HG03575 (cell line): ENCODE results near the gene OVOL1.
"Not testable (repeated sequence)": the region's sequence is repeated elsewhere in the genome, so short reads cannot be mapped to it uniquely, and the experiment has no call there.

ENCODE experiments used
- ATAC-seq: cut with Tn5 transposase; IDR thresholded peaks from one replicate; pipeline ENCODE4 v1.9.1; 2021; ENCODE audit not compliant: unreplicated experiment, insufficient number of reproducible peaks, low FRiP score; ENCODE audit errors: extremely low read depth

Gene OVOL1

GRCh38 chr11:65808744-65809341 is 22.0 kb downstream of the OVOL1 start:
- ATAC-seq = no peak

GRCh38 chr11:65809496-65809895 is 22.6 kb downstream of the OVOL1 start:
- no peak for ATAC-seq

- no peak for ATAC-seq
Observed at GRCh38 chr11:65810046-65810868, 23.4 kb downstream of the OVOL1 start.

- no peak for ATAC-seq
Observed at GRCh38 chr11:65811764-65812475, 25.1 kb downstream of the OVOL1 start.

GRCh38 chr11:65814131-65814985 is 27.5 kb downstream of the OVOL1 start:
- ATAC-seq = no peak

- no peak for ATAC-seq
Observed at GRCh38 chr11:65814986-65815565, 28.2 kb downstream of the OVOL1 start.

GRCh38 chr11:65816696-65817095 is 29.8 kb downstream of the OVOL1 start:
- ATAC-seq = no peak

GRCh38 chr11:65817312-65817834 is 30.5 kb downstream of the OVOL1 start:
- ATAC-seq = no peak

- no peak for ATAC-seq
Observed at GRCh38 chr11:65817835-65818680, 31.2 kb downstream of the OVOL1 start.

- no peak for ATAC-seq
Observed at GRCh38 chr11:65821107-65821506, 34.2 kb downstream of the OVOL1 start.

- no peak for ATAC-seq
Observed at GRCh38 chr11:65822776-65823528, 36.1 kb downstream of the OVOL1 start.

GRCh38 chr11:65826984-65827735 is 40.3 kb downstream of the OVOL1 start:
- ATAC-seq = no peak

GRCh38 chr11:65829459-65829858 is 42.6 kb downstream of the OVOL1 start:
- ATAC-seq = no peak

- ATAC-seq = not testable (repeated sequence)
Observed at GRCh38 chr11:65832231-65832630, 45.4 kb downstream of the OVOL1 start.

GRCh38 chr11:65833297-65834030 is 46.6 kb downstream of the OVOL1 start, which contains the start of gene SNX32:
TSS of gene SNX32 (plus strand) at chr11:65833963. CDS start at chr11:65834066, 103 bp downstream.
- no peak for ATAC-seq

- ATAC-seq = no peak
Observed at GRCh38 chr11:65834202-65834601, 47.3 kb downstream of the OVOL1 start.
